ENCODE measurements around the gene MTERF4. TPM values are rescaled to one million over a fixed set of nuclear protein-coding genes. Genes with fewer than 3 reads are reported as not detected.

Gene MTERF4
- total and polyA plus RNA-seq, 10 of the 15 experiments (the other 5 are each of a cell fraction or from before 2014, with no cell fraction given): 36.7 to 69.1 (median 45.5) TPM

- TF ChIP-seq ELK1 (IDR thresholded peaks at IDR 0.05; ENCODE audit: low read depth, low read length) (no peak), PKNOX1 (IDR thresholded peaks at IDR 0.05) (no peak), CTCF (IDR thresholded peaks at IDR 0.05 in 2 of 3, conservative IDR thresholded peaks at IDR 0.05 in 1 of 3; ENCODE audit: control insufficient read depth in 2 of 3, extremely low read depth in 1 of 3, insufficient read depth in 1 of 3, low read depth in 3 of 3, low read length in 3 of 3) (no peak), CHD2 (IDR thresholded peaks at IDR 0.05; ENCODE audit: borderline replicate concordance, low read depth, low read length) (no peak), PRDM15 (CRISPR knock-in tag; IDR thresholded peaks at IDR 0.05) (no peak), TBL1XR1 (IDR thresholded peaks at IDR 0.05; ENCODE audit: low read depth, low read length) (no peak), TCF12 (IDR thresholded peaks at IDR 0.05; ENCODE audit: low read depth, low read length) (no peak), ZSCAN29 (IDR thresholded peaks at IDR 0.05) (no peak)
Observed at GRCh38 chr2:241114836-241115235, 12.7 kb upstream of the MTERF4 start (continued).
